ENCODE results near the gene PSAP.

The PSAP gene

DNA sequence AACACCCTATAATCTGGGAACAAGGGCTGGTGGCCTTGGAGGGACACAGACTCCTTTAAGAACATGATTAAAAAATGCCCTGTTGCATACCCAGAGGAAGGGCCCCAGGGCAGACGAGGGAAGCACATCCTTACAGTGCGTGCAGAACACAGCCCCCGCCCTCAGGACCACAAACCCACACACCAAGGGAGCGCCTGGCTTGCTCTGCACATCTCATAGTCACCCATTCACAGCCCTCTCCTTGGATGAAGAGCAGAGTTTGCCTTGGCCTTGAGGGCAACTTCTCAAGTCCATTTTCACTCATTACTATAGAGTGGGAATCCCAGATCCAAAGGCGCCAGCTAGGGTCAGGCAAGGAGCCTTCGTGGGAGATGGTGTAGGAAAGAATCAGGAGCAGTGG lies 71.4 kb downstream of the PSAP start:
- Histone ChIP-seq H3K27me3 (no peaks in the 10 kb centered on the region), H3K27ac (no peak overlapping the region), H3K9me3 (peaks cover 8% of the 10 kb centered on the region; the same call in 1 of the 2 replicates), H3K4me3 (no peak overlapping the region), H4K20me1 (0 out of 2 replicates have a peak, but pooled peaks cover 6% of the 10 kb centered on the region), H3K4me2 (no peak overlapping the region), H3K4me1 (peaks cover 51% of the 10 kb centered on the region), H3K36me3 (no peaks in the 10 kb centered on the region), H3K9ac (no peak overlapping the region)
- TF ChIP-seq Cebpa-rat (IDR thresholded peaks at IDR 0.05): no peak

DNA sequence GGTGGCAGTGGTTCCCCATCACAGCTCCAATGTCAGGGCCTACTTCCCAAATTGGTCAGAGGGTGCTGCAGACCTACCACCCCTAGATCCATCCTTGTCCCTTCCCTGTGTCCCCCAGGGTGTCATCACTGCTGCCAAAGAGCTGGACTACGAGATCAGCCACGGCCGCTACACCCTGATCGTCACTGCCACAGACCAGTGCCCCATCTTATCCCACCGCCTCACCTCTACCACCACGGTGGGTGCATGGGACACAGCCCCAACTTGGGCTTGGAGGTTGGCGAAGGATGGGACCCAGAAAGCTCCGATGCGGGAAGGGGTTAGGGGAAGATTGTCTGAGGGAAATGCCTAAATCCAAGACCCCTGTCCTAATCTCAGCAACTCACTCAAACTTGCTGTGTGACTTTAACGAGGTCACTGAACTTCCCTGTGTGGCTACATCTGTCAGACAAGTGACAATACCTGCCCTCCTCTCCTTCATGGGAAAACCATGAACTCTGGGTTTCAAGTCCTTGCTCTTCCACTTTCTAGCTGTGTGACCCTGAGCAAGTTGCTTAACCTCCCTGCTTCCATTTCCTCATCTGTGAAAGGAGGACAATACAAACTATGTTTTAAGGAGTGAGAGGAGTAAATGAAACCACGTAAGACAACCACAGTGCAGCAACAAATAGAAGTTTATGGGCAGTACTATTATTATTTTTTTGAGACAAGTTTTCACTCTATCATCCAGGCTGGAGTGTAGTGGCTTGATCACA lies 72.8 kb downstream of the PSAP start:
- peaks cover 52% of the 10 kb centered on the region for H3K4me1 ChIP-seq
- H4K20me1 ChIP-seq: 0 out of 2 replicates have a peak, but pooled peaks cover 7% of the 10 kb centered on the region
- no peak overlapping the region for H3K9ac ChIP-seq
- H3K4me3 ChIP-seq: no peak overlapping the region
- H3K36me3 ChIP-seq: no peaks in the 10 kb centered on the region
- no peak overlapping the region for H3K27ac ChIP-seq
- no peak for TF ChIP-seq Cebpa-rat (IDR thresholded peaks at IDR 0.05)
- H3K9me3 ChIP-seq: peaks cover 8% of the 10 kb centered on the region; the same call in 1 of the 2 replicates
- no peak overlapping the region for H3K4me2 ChIP-seq
- H3K27me3 ChIP-seq: peaks cover 7% of the 10 kb centered on the region

DNA sequence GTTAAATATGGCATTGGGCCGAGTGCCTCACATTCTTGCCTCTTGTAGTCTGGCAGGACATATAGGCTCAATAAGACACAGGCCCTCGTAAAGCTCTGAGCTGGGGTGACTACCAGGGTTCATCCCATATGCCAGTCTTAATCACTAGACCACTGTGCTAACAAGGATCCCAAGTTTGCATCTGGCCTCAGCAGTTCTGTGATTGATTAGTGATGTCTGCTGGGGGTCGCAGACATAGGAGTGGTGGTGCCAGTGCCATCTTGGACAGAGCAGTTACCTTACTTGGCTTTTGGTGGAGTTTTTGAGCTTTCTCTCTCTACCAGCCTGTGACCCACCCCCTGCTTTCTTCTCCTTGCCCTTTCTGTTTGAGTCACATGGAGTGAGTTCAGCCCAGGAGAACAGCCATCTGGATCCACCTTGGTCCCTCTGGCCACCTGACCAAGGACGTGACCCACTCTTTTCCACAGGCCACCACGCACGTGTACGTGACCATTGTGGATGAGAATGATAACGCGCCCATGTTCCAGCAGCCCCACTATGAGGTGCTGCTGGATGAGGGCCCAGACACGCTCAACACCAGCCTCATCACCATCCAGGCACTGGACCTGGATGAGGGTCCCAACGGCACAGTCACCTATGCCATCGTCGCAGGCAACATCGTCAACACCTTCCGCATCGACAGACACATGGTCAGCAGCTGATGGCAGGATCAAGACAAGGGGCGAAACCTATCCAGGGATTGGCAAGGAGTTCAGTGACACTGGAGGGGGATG lies 73.7 kb downstream of the PSAP start:
- no peak for TF ChIP-seq Cebpa-rat (IDR thresholded peaks at IDR 0.05)
- Histone ChIP-seq H3K36me3 (no peaks in the 10 kb centered on the region), H3K27ac (no peak overlapping the region), H3K4me2 (peak overlapping the region; percentile 96), H3K9ac (no peak overlapping the region), H3K4me3 (no peak overlapping the region), H3K9me3 (peaks cover 8% of the 10 kb centered on the region; the same call in 1 of the 2 replicates), H3K27me3 (peaks cover 13% of the 10 kb centered on the region), H3K4me1 (peaks cover 52% of the 10 kb centered on the region), H4K20me1 (0 out of 2 replicates have a peak, but pooled peaks cover 7% of the 10 kb centered on the region)

DNA sequence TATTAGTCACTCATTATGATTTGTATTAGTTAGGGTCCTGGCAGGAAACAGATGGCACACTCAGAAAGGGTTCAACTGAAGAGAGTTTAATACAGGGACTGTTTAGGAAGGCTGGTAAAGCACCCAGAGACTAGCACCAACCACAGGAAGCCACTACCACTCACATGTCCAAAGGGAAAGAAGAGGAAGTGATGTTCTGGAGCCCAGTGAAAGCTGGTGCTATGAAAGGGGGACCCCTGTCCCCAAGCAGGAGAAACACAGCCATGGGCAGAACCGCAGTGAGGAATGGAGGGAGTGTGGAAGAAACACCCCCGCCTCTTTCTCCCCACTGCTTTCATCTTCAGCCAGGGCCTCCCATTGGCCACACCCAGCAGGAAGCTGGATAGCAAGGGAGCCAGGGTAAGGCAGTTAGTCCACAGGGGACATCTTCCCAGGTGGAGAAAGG lies 74.5 kb downstream of the PSAP start:
- Histone ChIP-seq H3K9ac (no peak overlapping the region), H3K27me3 (peaks cover 13% of the 10 kb centered on the region), H3K36me3 (no peaks in the 10 kb centered on the region), H3K4me3 (no peak overlapping the region), H4K20me1 (0 out of 2 replicates have a peak, but pooled peaks cover 7% of the 10 kb centered on the region), H3K27ac (no peak overlapping the region), H3K4me2 (peak overlapping the region; percentile 96), H3K9me3 (peaks cover 8% of the 10 kb centered on the region; the same call in 1 of the 2 replicates), H3K4me1 (peaks cover 58% of the 10 kb centered on the region)
- TF ChIP-seq Cebpa-rat (IDR thresholded peaks at IDR 0.05): no peak

GRCh38 chr10:71774916-71775702 lies 75.9 kb downstream of the PSAP start:
- peaks cover 65% of the 10 kb centered on the region for H3K4me1 ChIP-seq
- H3K27ac ChIP-seq: peak overlapping the region; percentile 58
- peaks cover 13% of the 10 kb centered on the region for H3K27me3 ChIP-seq
- 0 out of 2 replicates have a peak, but pooled peaks cover 7% of the 10 kb centered on the region for H4K20me1 ChIP-seq
- H3K9me3 ChIP-seq: peaks cover 8% of the 10 kb centered on the region; the same call in 1 of the 2 replicates
- no peaks in the 10 kb centered on the region for H3K36me3 ChIP-seq
- peak; percentile 51; the same call in 1 of the 2 replicates for TF ChIP-seq Cebpa-rat (IDR thresholded peaks at IDR 0.05)
- H3K4me2 ChIP-seq: peak overlapping the region; percentile 96
- peak overlapping the region; percentile 39 for H3K4me3 ChIP-seq
- H3K9ac ChIP-seq: peak overlapping the region; percentile 56; the same call in 1 of the 2 replicates

GRCh38 chr10:71773221-71773971 lies 77.7 kb downstream of the PSAP start, which contains the start of gene VSIR:
Gene VSIR (minus strand): TSS chr10:71773520. CDS start chr10:71773439, 81 bp downstream.
- Histone ChIP-seq H3K4me1 (peaks cover 82% of the 10 kb centered on the region), H3K4me3 (peak within 1 kb of the TSS; percentile 55), H3K36me3 (no peaks in the 10 kb centered on the region), H3K4me2 (peak within 1 kb of the TSS; percentile 96), H3K9me3 (peaks cover 8% of the 10 kb centered on the region; the same call in 1 of the 2 replicates), H4K20me1 (0 out of 2 replicates have a peak, but pooled peaks cover 7% of the 10 kb centered on the region), H3K27ac (no peak within 1 kb of the TSS), H3K9ac (peak within 1 kb of the TSS; percentile 56; the same call in 1 of the 2 replicates), H3K27me3 (peaks cover 13% of the 10 kb centered on the region)
- no peak for TF ChIP-seq Cebpa-rat (IDR thresholded peaks at IDR 0.05)

DNA sequence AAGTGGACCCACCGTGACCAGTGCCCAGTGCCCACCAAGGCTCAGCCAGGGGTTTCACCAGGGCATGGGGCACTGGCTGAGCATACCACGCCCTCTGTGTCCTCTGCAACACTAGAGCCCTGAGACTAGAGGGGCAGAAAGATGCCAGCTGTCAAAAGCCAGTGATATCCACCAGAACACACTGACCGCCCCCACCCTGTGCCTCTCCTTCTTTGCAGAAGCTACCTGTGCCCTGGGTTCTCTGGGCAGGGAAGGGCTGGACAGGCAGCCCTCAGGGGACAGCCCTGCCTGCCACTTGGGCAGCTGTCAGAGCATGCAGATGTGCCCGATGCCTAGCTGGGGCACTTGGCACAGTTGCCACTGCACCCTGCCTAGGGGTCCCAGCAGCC lies 78.2 kb downstream of the PSAP start:
- TF ChIP-seq Cebpa-rat (IDR thresholded peaks at IDR 0.05): no peak
- Histone ChIP-seq H3K27me3 (peaks cover 13% of the 10 kb centered on the region), H3K4me3 (peak overlapping the region; percentile 55), H4K20me1 (0 out of 2 replicates have a peak, but pooled peaks cover 7% of the 10 kb centered on the region), H3K4me2 (peak overlapping the region; percentile 96), H3K9me3 (peaks cover 8% of the 10 kb centered on the region; the same call in 1 of the 2 replicates), H3K27ac (no peak overlapping the region), H3K9ac (peak overlapping the region; percentile 42; the same call in 1 of the 2 replicates), H3K4me1 (peaks cover 88% of the 10 kb centered on the region), H3K36me3 (no peaks in the 10 kb centered on the region)

- Histone ChIP-seq H3K9ac (no peak overlapping the region), H4K20me1 (0 out of 2 replicates have a peak, but pooled peaks cover 7% of the 10 kb centered on the region)
Observed at GRCh38 chr10:71771821-71772617, 79.0 kb downstream of the PSAP start.

More at GRCh38 chr10:71771821-71772617, 79.0 kb downstream of the PSAP start:
- Histone ChIP-seq H3K9me3 (no peaks in the 10 kb centered on the region), H3K36me3 (no peaks in the 10 kb centered on the region), H3K27me3 (peaks cover 13% of the 10 kb centered on the region), H3K4me1 (peaks cover 92% of the 10 kb centered on the region), H3K4me2 (peak overlapping the region; percentile 96), H3K4me3 (no peak overlapping the region), H3K27ac (no peak overlapping the region)
- no peak for TF ChIP-seq Cebpa-rat (IDR thresholded peaks at IDR 0.05)

Measured in BLaER1 (cell line).